Body of pancreas (tissue), 4 donors: ENCODE measurements around the gene GNAI2.

Experiments used
- POLR2A ChIP-seq, 3 donors: fragments of 450-650 bp; IDR thresholded peaks; one replicate each; pipeline ENCODE4 v1.6.1; 2016; ENCODE audit warnings: antibody characterized with exemption in 3 of 3, mild to moderate bottlenecking in 2 of 3
- TF ChIP-seq, protein P1 (sequence below), 7 experiments: fragments of 450-650 bp in 4 of 7; fragments of 200-600 bp in 3 of 7; sonication (generic) in 3 of 7; IDR thresholded peaks; one replicate each; pipeline ENCODE4 v1.5.1; 2016 to 2019; ENCODE audit warnings: antibody characterized with exemption in 7 of 7

- TF ChIP-seq, protein P1, sequence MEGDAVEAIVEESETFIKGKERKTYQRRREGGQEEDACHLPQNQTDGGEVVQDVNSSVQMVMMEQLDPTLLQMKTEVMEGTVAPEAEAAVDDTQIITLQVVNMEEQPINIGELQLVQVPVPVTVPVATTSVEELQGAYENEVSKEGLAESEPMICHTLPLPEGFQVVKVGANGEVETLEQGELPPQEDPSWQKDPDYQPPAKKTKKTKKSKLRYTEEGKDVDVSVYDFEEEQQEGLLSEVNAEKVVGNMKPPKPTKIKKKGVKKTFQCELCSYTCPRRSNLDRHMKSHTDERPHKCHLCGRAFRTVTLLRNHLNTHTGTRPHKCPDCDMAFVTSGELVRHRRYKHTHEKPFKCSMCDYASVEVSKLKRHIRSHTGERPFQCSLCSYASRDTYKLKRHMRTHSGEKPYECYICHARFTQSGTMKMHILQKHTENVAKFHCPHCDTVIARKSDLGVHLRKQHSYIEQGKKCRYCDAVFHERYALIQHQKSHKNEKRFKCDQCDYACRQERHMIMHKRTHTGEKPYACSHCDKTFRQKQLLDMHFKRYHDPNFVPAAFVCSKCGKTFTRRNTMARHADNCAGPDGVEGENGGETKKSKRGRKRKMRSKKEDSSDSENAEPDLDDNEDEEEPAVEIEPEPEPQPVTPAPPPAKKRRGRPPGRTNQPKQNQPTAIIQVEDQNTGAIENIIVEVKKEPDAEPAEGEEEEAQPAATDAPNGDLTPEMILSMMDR (IDR thresholded peaks at IDR 0.05), result no peak
- no peak for TF ChIP-seq POLR2A (IDR thresholded peaks at IDR 0.05)
Observed at GRCh38 chr3:50222169-50222528, 13.9 kb upstream of the GNAI2 start.
